Fibroblast of mammary gland (primary cell): ENCODE data around the gene SUDS3.

Experiments used
- DNase-seq: peaks from one replicate; pipeline ENCODE4 v3.0.0-alpha.2; 2010; ENCODE audit warnings: low read depth
- H3K4me3 ChIP-seq: 2 replicates; pipeline ENCODE4 v1.5.1; 2011; ENCODE audit warnings: low read depth, mild to moderate bottlenecking, low read length, moderate library complexity; ENCODE audit not compliant: control insufficient read depth
- CTCF ChIP-seq: conservative IDR thresholded peaks from 2 replicates; pipeline ENCODE4 v1.5.1; 2011; ENCODE audit warnings: low read depth, low read length, inconsistent platforms; ENCODE audit not compliant: control insufficient read depth, insufficient read depth

The SUDS3 gene

GRCh38 chr12:118409834-118410233 is 33.5 kb downstream of the SUDS3 start:
- no peak for TF ChIP-seq CTCF
- DNase-seq, result no peak
- no peak overlapping the region for H3K4me3 ChIP-seq

- no peak overlapping the region for H3K4me3 ChIP-seq
- DNase-seq, result no peak
- no peak for TF ChIP-seq CTCF
These were observed 41.6 kb downstream of the SUDS3 start for GRCh38 chr12:118417942-118418341.

GRCh38 chr12:118418385-118419057 is 42.2 kb downstream of the SUDS3 start:
- H3K4me3 ChIP-seq, result no peak overlapping the region
- no peak for TF ChIP-seq CTCF
- peak; percentile 61 for DNase-seq

- TF ChIP-seq CTCF, result no peak
- H3K4me3 ChIP-seq, result no peak overlapping the region
- no peak for DNase-seq
These were observed 44.3 kb downstream of the SUDS3 start for GRCh38 chr12:118420673-118421072.

GRCh38 chr12:118424884-118425283 is 48.5 kb downstream of the SUDS3 start:
- DNase-seq, result no peak
- TF ChIP-seq CTCF, result no peak
- no peak overlapping the region for H3K4me3 ChIP-seq

GRCh38 chr12:118425364-118425763 is 49.0 kb downstream of the SUDS3 start:
- H3K4me3 ChIP-seq, result no peak overlapping the region
- no peak for TF ChIP-seq CTCF
- DNase-seq, result no peak

GRCh38 chr12:118427819-118428218 is 51.5 kb downstream of the SUDS3 start:
- no peak overlapping the region for H3K4me3 ChIP-seq
- TF ChIP-seq CTCF, result no peak
- DNase-seq, result no peak
